Measurements from ENCODE around the gene ECE1. TPM values are rescaled to one million over a fixed set of nuclear protein-coding genes. Genes with fewer than 3 reads are reported as not detected.

Gene ECE1
- polyA plus RNA-seq, 3 donors = 10.6 to 42.4 (median 23.3) TPM

DNA sequence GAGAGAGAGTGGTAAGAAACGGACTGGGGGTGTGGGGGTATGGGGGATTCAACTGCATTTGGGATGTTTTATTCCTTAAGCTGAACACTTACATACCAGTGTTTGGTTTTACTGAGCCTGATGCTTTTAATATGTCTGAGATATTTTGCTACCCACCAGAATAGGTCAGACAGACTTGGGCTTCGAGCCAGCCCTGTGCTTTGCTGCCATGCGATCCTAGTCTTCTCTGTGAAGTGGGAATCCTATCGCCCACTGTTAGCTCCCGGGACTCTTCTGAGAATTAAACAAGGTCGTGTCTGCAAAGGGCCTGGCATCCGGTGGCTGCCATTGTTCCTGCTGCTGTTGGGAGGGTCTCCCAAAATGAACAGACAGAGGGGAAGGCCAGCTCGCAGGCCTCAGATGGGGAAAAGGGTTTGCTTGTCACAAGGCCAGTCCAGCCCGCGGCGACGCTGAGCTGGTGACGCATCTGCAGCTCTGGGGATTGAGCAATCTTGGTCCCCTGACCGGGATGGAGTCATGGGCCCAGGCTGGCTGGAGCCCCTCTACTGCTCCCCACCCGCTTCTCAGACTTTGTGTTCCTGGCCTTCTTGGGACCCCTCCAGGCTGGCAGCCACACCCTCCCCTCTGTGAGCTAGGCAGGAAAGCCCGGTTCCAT, 26.9 kb upstream of the ECE1 start:
- Histone ChIP-seq H3K9ac (ENCODE audit: insufficient read depth, low read length, poor library complexity, severe bottlenecking) (peak overlapping the region; percentile 23), H3K79me2 (ENCODE audit: insufficient read depth, low read length) (no peaks in the 10 kb centered on the region), H4K20me1 (ENCODE audit: insufficient read depth, low read length) (no peaks in the 10 kb centered on the region), H3K9me3 (replicated peaks in 1 of 2; ENCODE audit: control insufficient read depth in 1 of 2, insufficient read depth in 1 of 2, low read length in 2 of 2) (no peaks in the 10 kb centered on the region), H3K4me2 (replicated peaks; ENCODE audit: extremely low read depth, low read length, poor library complexity, severe bottlenecking) (no peak overlapping the region), H3K27ac (ENCODE audit: low read depth in 1 of 2, low read length in 2 of 2) (peak overlapping the region; percentile 18 to 48), H3K27me3 (ENCODE audit: control insufficient read depth in 2 of 2, insufficient read depth in 2 of 2, low read length in 2 of 2) (no peaks in the 10 kb centered on the region), H3K4me1 (ENCODE audit: control insufficient read depth in 1 of 2, insufficient read depth in 2 of 2, low read length in 2 of 2) (peaks cover 14 to 18% of the 10 kb centered on the region in 2 donors), H3K36me3 (replicated peaks in 1 of 2; ENCODE audit: control insufficient read depth in 1 of 2, insufficient read depth in 2 of 2, low read length in 2 of 2) (no peaks in the 10 kb centered on the region), H2AFZ (ENCODE audit: insufficient read depth, low read depth, low read length, poor library complexity, severe bottlenecking) (no peak overlapping the region), H3K4me3 (replicated peaks in 1 of 3; ENCODE audit: low read depth in 2 of 3, low read length in 3 of 3) (no peak overlapping the region)
- WGBS (ENCODE audit: insufficient coverage) = 53% methylated on average over 15 of the region's 16 CpGs
- intact Hi-C loops (cut with micrococcal nuclease) = no loop called here
- Mint-ChIP-seq H3K9me3 (peaks cover 0 to 3% (median 0%) of the 10 kb centered on the region in 7 donors), H3K4me3 (peak overlapping the region in 1 of 2 donors; percentile 55), H3K36me3 (peaks cover 20 to 38% of the 10 kb centered on the region in 2 donors), H3K27ac (peak overlapping the region; percentile 86 to 97 (median 96)), H3K27me3 (ENCODE audit: low read depth in 3 of 3) (peaks cover 9 to 31% (median 20%) of the 10 kb centered on the region in 3 donors), H3K4me1 (peaks cover 34% of the 10 kb centered on the region)
- DNase-seq = peak; percentile 93 to 98 (median 93)
- TF ChIP-seq, protein P1, sequence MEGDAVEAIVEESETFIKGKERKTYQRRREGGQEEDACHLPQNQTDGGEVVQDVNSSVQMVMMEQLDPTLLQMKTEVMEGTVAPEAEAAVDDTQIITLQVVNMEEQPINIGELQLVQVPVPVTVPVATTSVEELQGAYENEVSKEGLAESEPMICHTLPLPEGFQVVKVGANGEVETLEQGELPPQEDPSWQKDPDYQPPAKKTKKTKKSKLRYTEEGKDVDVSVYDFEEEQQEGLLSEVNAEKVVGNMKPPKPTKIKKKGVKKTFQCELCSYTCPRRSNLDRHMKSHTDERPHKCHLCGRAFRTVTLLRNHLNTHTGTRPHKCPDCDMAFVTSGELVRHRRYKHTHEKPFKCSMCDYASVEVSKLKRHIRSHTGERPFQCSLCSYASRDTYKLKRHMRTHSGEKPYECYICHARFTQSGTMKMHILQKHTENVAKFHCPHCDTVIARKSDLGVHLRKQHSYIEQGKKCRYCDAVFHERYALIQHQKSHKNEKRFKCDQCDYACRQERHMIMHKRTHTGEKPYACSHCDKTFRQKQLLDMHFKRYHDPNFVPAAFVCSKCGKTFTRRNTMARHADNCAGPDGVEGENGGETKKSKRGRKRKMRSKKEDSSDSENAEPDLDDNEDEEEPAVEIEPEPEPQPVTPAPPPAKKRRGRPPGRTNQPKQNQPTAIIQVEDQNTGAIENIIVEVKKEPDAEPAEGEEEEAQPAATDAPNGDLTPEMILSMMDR (IDR thresholded peaks at IDR 0.05) = no peak

DNA sequence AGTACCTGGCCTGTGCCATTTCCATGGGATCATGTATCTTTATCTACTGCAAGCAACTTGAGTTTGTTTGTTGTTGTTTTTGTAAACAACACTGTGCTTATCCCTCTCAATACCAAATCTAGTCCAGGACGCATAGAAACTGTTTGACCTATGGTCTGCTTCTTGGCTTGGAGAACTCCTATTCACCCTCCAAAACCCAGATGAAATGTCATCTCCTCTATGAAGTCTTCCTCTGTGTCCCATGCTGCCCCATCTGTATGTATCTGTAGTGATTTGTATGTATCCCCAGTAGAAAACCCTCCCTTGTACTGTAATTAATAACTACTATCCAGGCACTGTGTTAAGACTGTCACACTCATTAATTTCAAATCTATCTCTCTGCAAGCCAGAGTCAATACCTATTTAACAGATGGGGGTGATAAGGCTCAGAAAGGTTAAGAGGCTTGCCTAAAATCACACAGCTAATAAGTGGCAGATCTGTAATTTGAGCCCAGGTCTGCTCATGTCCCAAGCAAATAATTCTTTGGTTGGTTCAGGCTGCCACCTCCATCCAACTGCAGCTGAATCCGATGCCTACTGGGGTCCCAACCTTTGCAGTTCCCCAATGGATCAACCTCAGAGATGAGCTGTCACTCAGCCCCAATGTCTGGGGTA, 24.6 kb upstream of the ECE1 start:
- no peak overlapping the region for H3K9ac ChIP-seq (ENCODE audit: insufficient read depth, low read length, poor library complexity, severe bottlenecking)
- no peaks in the 10 kb centered on the region for H3K79me2 ChIP-seq (ENCODE audit: insufficient read depth, low read length)
- peaks cover 0 to 5% of the 10 kb centered on the region in 2 donors for H3K9me3 ChIP-seq (replicated peaks in 1 of 2; ENCODE audit: control insufficient read depth in 1 of 2, insufficient read depth in 1 of 2, low read length in 2 of 2)
- DNase-seq = no peak
- Mint-ChIP-seq H3K27ac (peak overlapping the region in 1 of 7 donors; percentile 97), H3K36me3 (peaks cover 13 to 29% of the 10 kb centered on the region in 2 donors), H3K4me3 (peak overlapping the region in 1 of 2 donors; percentile 70), H3K4me1 (peaks cover 31% of the 10 kb centered on the region), H3K27me3 (ENCODE audit: low read depth in 3 of 3) (peaks cover 10 to 40% (median 17%) of the 10 kb centered on the region in 3 donors), H3K9me3 (peaks cover 0 to 9% (median 6%) of the 10 kb centered on the region in 7 donors)
- H3K4me3 ChIP-seq (replicated peaks in 1 of 3; ENCODE audit: low read depth in 2 of 3, low read length in 3 of 3) = no peak overlapping the region
- WGBS (ENCODE audit: insufficient coverage) = 83% methylated on average over 1 of the region's 2 CpGs
- no peaks in the 10 kb centered on the region for H4K20me1 ChIP-seq (ENCODE audit: insufficient read depth, low read length)
- no peak overlapping the region for H3K4me2 ChIP-seq (replicated peaks; ENCODE audit: extremely low read depth, low read length, poor library complexity, severe bottlenecking)
- no peaks in the 10 kb centered on the region for H3K36me3 ChIP-seq (replicated peaks in 1 of 2; ENCODE audit: control insufficient read depth in 1 of 2, insufficient read depth in 2 of 2, low read length in 2 of 2)
- no peaks in the 10 kb centered on the region for H3K27me3 ChIP-seq (ENCODE audit: control insufficient read depth in 2 of 2, insufficient read depth in 2 of 2, low read length in 2 of 2)
- no peak overlapping the region for H2AFZ ChIP-seq (ENCODE audit: insufficient read depth, low read depth, low read length, poor library complexity, severe bottlenecking)
- intact Hi-C loops (cut with micrococcal nuclease) = no loop called here
- peaks cover 10 to 14% of the 10 kb centered on the region in 2 donors for H3K4me1 ChIP-seq (ENCODE audit: control insufficient read depth in 1 of 2, insufficient read depth in 2 of 2, low read length in 2 of 2)
- TF ChIP-seq, protein P1 (IDR thresholded peaks at IDR 0.05) = no peak
- no peak overlapping the region for H3K27ac ChIP-seq (ENCODE audit: low read depth in 1 of 2, low read length in 2 of 2)
